ENCODE data around the gene TGM6.

DNA sequence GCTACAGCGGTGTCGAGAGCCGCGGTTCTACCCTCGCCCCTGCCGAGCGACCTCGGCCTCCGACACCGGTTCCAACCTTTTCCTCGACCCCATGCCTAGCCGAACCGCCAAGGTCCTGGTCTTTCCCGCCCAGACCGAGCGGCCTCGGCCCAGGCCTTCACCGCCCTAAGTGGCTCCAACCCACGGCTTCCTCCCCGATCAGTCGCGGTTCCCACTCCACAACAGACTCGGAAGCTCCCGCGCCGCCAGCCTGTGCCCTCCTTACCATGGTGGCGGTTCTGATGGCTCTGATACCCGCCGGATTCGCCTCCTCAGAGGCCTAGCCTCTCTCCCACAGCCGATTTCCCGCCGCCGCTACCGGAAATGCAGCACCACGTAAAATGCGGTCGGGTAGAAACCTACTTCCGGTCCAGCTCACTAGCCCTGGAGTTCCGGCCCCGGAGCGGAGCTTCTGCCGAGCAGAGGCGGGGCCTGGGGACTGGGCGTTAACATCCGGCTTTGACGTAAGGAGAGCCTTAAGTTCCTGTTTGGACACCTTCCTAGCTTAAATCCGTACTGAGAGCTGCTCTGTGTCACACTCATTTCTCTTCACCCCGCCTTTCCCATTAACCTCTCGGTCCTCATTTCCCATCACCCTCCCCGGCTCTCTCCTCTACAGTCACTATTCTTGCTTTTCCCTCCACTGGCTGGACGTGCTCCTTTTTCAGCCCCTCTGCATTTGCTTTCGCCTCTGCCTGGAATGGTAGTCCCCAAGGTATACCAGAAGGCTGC lies 89.9 kb downstream of the TGM6 start, which contains the start of gene SNRPB:
- TF ChIP-seq, protein P1, sequence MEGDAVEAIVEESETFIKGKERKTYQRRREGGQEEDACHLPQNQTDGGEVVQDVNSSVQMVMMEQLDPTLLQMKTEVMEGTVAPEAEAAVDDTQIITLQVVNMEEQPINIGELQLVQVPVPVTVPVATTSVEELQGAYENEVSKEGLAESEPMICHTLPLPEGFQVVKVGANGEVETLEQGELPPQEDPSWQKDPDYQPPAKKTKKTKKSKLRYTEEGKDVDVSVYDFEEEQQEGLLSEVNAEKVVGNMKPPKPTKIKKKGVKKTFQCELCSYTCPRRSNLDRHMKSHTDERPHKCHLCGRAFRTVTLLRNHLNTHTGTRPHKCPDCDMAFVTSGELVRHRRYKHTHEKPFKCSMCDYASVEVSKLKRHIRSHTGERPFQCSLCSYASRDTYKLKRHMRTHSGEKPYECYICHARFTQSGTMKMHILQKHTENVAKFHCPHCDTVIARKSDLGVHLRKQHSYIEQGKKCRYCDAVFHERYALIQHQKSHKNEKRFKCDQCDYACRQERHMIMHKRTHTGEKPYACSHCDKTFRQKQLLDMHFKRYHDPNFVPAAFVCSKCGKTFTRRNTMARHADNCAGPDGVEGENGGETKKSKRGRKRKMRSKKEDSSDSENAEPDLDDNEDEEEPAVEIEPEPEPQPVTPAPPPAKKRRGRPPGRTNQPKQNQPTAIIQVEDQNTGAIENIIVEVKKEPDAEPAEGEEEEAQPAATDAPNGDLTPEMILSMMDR (conservative IDR thresholded peaks at IDR 0.05 in 1 of 2, IDR thresholded peaks at IDR 0.05 in 1 of 2; ENCODE audit: extremely low read depth in 1 of 2, insufficient read depth in 1 of 2, low read depth in 1 of 2, low read length in 2 of 2), result no peak
- no peak for TF ChIP-seq EZH2 (IDR thresholded peaks at IDR 0.05; ENCODE audit: borderline replicate concordance, low read length)
